WI38 (cell line): ENCODE data around the gene PKNOX1.
"Not testable (repeated sequence)": the region's sequence is repeated elsewhere in the genome, so short reads cannot be mapped to it uniquely, and the experiment has no call there.

ENCODE experiments used
- H3K4me3 ChIP-seq: 2 replicates; pipeline ENCODE4 v1.5.1; 2011; ENCODE audit warnings: low read depth, mild to moderate bottlenecking, control low read depth, low read length
- TF ChIP-seq, protein P1 (sequence below): IDR thresholded peaks from 2 replicates; pipeline ENCODE4 v1.5.1; 2012; ENCODE audit warnings: low read depth, mild to moderate bottlenecking, control low read depth, low read length

Gene PKNOX1

GRCh38 chr21:42981214-42981523 is 6.8 kb downstream of the PKNOX1 start:
- H3K4me3 ChIP-seq: no peak overlapping the region
- TF ChIP-seq, protein P1, sequence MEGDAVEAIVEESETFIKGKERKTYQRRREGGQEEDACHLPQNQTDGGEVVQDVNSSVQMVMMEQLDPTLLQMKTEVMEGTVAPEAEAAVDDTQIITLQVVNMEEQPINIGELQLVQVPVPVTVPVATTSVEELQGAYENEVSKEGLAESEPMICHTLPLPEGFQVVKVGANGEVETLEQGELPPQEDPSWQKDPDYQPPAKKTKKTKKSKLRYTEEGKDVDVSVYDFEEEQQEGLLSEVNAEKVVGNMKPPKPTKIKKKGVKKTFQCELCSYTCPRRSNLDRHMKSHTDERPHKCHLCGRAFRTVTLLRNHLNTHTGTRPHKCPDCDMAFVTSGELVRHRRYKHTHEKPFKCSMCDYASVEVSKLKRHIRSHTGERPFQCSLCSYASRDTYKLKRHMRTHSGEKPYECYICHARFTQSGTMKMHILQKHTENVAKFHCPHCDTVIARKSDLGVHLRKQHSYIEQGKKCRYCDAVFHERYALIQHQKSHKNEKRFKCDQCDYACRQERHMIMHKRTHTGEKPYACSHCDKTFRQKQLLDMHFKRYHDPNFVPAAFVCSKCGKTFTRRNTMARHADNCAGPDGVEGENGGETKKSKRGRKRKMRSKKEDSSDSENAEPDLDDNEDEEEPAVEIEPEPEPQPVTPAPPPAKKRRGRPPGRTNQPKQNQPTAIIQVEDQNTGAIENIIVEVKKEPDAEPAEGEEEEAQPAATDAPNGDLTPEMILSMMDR: no peak

DNA sequence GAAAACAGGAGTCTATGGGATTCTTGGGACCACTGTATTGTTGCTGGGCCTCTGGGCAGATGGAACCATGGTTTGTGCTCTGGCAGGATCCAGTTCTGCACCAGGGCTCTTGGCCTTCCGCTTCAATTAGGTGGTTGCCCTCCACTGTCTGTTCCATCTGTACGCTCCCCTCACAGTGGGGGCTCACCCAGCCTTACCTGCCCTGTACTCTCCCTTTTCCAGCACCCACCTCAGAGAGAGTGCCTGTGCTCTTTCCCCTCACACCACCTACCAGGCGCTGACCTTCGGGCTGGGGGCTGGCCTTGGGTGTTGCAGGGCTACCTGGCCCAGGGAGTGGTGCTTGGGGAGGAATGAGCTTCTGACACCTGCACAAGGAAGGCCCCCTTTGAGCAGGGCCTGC is 7.5 kb downstream of the PKNOX1 start:
- TF ChIP-seq, protein P1: no peak
- H3K4me3 ChIP-seq: no peak overlapping the region

DNA sequence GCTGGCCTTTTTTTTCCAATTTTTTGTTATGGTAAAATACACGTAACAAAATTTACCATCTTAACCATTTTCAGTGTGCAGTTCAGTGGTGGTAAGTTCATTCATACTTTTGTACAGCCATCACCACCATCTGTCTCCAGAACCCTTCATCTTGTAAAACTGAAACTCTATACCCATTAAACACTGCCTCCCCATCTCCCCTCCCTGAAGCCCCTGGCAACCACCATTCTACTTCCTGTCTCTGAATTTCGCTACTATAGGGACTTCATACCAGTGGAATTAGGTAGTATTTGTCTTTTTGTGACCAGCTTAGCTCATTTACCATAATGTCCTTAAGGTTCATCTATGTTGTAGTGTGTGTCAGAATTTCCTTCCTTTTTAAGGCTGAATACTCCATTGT is 8.7 kb downstream of the PKNOX1 start:
- H3K4me3 ChIP-seq: no peak overlapping the region
- TF ChIP-seq, protein P1: no peak

GRCh38 chr21:42983869-42984268 is 9.5 kb downstream of the PKNOX1 start:
- TF ChIP-seq, protein P1: no peak
- H3K4me3 ChIP-seq: no peak overlapping the region

GRCh38 chr21:42986125-42986783 is 11.9 kb downstream of the PKNOX1 start:
- TF ChIP-seq, protein P1: no peak
- H3K4me3 ChIP-seq: no peak overlapping the region

DNA sequence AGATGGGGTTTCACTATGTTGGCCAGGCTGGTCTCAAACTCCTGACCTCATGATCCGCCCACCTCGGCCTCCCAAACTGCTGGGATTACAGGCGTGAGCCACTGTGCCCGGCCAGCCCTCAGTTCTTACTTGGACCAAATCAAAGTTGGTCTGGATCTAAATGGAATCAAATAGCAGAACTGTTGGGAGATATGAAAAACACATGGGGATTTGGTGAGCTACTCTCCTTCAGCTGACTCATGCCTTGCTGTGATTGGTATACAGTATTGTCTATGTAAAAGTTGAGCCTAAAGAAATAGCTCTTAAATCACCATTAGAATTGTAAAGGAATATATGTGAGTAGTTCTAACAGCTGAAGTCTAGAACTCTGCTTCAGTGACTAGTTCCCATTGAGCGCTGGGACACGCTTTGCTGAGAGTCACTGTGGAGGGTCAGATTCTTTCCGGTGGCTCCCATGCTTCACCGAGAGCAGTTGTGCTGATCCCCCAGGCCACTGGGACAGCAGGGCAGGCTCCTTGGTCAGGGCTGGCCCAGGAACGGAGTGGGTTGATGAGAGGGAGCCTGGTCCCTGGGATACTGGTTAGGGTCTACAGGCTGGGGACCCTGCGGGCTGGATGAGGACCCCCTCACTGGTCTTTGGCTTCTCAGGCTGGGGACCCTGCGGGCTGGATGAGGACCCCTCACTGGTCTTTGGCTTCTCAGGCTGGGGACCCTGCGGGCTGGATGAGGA is 14.0 kb downstream of the PKNOX1 start:
- TF ChIP-seq, protein P1: no peak
- H3K4me3 ChIP-seq: no peak overlapping the region

- not testable (repeated sequence) for H3K4me3 ChIP-seq
Measured at GRCh38 chr21:42989370-42989769, 15.0 kb downstream of the PKNOX1 start.
